IMR-90 (cell line): ENCODE measurements around the gene UBE2S. TPM values are rescaled to one million over a fixed set of nuclear protein-coding genes. Genes with fewer than 3 reads are reported as not detected.
A peak's percentile ranks its signal among the peaks of the same experiment; 100 is the strongest.

Experiments used
- ATAC-seq: fragments of 200-7000 bp; cut with Tn5 transposase; 2 replicates; pipeline ENCODE4 v1.9.1; 2020; ENCODE audit warnings: low read depth, mild to moderate bottlenecking, moderate library complexity
- BruUV-seq: library from RNA; stranded (reverse); fragments of 400-500 nt; replicated peaks from 2 replicates; lab custom pipeline; 2021; lab: Mats Ljungman, UMichigan
- CTCF ChIA-PET: fragments of 300-600 bp; formaldehyde crosslinking; extraction: SDS; loops from one replicate; lab custom pipeline; 2021; ENCODE audit warnings: antibody characterized with exemption; lab: Yijun Ruan, JAX
- POLR2A ChIA-PET: fragments of 300-600 bp; sonication (Branson Sonifier 250); formaldehyde crosslinking; loops from one replicate; lab custom pipeline; 2022; ENCODE audit warnings: antibody characterized with exemption; ENCODE audit not compliant: unreplicated experiment; lab: Charles Lee
- DNase-seq: peaks from one replicate; pipeline ENCODE4 v3.0.0; 2013
- H2AFZ ChIP-seq: replicated peaks from 2 replicates; pipeline ENCODE3; 2013; ENCODE audit warnings: low read length, mild to moderate bottlenecking; ENCODE audit not compliant: poor library complexity
- H2AK5ac ChIP-seq: 2 replicates; pipeline ENCODE4 v1.6.1; 2013; ENCODE audit warnings: low read depth, low read length, inconsistent platforms
- H2AK9ac ChIP-seq: replicated peaks from 2 replicates; pipeline ENCODE3; 2013; ENCODE audit warnings: mild to moderate bottlenecking, low read depth, low read length, moderate library complexity; ENCODE audit not compliant: poor library complexity
- H2BK120ac ChIP-seq: 2 replicates; pipeline ENCODE4 v1.6.1; 2013; ENCODE audit warnings: low read depth, low read length, inconsistent platforms
- H2BK15ac ChIP-seq: 3 replicates; pipeline ENCODE4 v1.6.1; 2013; ENCODE audit warnings: low read depth, low read length, inconsistent platforms
- H2BK20ac ChIP-seq: 2 replicates; pipeline ENCODE4 v1.6.1; 2013; ENCODE audit warnings: low read depth, mild to moderate bottlenecking, inconsistent platforms, low read length, moderate library complexity
- H2BK5ac ChIP-seq: 2 replicates; pipeline ENCODE4 v1.6.1; 2013; ENCODE audit warnings: mild to moderate bottlenecking, low read depth, low read length, inconsistent platforms; ENCODE audit not compliant: poor library complexity, severe bottlenecking
- H3K14ac ChIP-seq: replicated peaks from 2 replicates; pipeline ENCODE4 v1.6.1; 2013; ENCODE audit warnings: low read depth, low read length, inconsistent platforms
- H3K18ac ChIP-seq: 2 replicates; pipeline ENCODE4 v1.6.1; 2013; ENCODE audit warnings: low read depth, low read length, control low read depth
- H3K23ac ChIP-seq: 2 replicates; pipeline ENCODE4 v1.6.1; 2013; ENCODE audit warnings: low read depth, low read length, inconsistent platforms
- H3K27ac ChIP-seq: 2 replicates; pipeline ENCODE4 v1.5.1; 2013; ENCODE audit warnings: mild to moderate bottlenecking, control low read depth, low read length; ENCODE audit not compliant: insufficient read depth
- H3K27me3 ChIP-seq: 2 replicates; pipeline ENCODE4 v1.6.1; 2013; ENCODE audit warnings: low read length; ENCODE audit not compliant: control insufficient read depth, insufficient read depth
- H3K36me3 ChIP-seq: 2 replicates; pipeline ENCODE4 v1.6.1; 2013; ENCODE audit warnings: low read length, mixed read lengths; ENCODE audit not compliant: control insufficient read depth, insufficient read depth
- H3K4ac ChIP-seq: 2 replicates; pipeline ENCODE4 v1.6.1; 2013; ENCODE audit warnings: low read depth, low read length, inconsistent platforms
- H3K4me1 ChIP-seq: 2 replicates; pipeline ENCODE4 v1.6.1; 2013; ENCODE audit warnings: low read length, mixed read lengths; ENCODE audit not compliant: control insufficient read depth, insufficient read depth
- H3K4me2 ChIP-seq: 2 replicates; pipeline ENCODE4 v1.6.1; 2013; ENCODE audit warnings: low read depth, mild to moderate bottlenecking, control low read depth, low read length, moderate library complexity
- H3K4me3 ChIP-seq: 2 replicates; pipeline ENCODE4 v1.5.1; 2013; ENCODE audit warnings: low read depth, mild to moderate bottlenecking, control low read depth, low read length, moderate library complexity; ENCODE audit not compliant: insufficient read depth
- H3K56ac ChIP-seq: 2 replicates; pipeline ENCODE4 v1.6.1; 2013; ENCODE audit warnings: low read length, inconsistent platforms; ENCODE audit not compliant: insufficient read depth; ENCODE audit errors: extremely low read depth
- H3K79me1 ChIP-seq, 2 experiments: 2 replicates each; pipeline ENCODE4 v1.6.1; 2013; ENCODE audit warnings: low read length in 2 of 2, inconsistent platforms in 1 of 2, low read depth in 1 of 2
- H3K9ac ChIP-seq: 2 replicates; pipeline ENCODE4 v1.6.1; 2013; ENCODE audit warnings: low read depth, low read length, control low read depth
- H3K9me1 ChIP-seq: 2 replicates; pipeline ENCODE4 v1.6.1; 2013; ENCODE audit warnings: low read length, inconsistent platforms; ENCODE audit not compliant: insufficient read depth
- H3K9me3 ChIP-seq: 2 replicates; pipeline ENCODE4 v1.6.1; 2013; ENCODE audit warnings: low read length; ENCODE audit not compliant: control insufficient read depth, insufficient read depth
- H4K20me1 ChIP-seq: 2 replicates; pipeline ENCODE4 v1.6.1; 2013; ENCODE audit warnings: low read length, inconsistent platforms; ENCODE audit not compliant: insufficient read depth
- H4K5ac ChIP-seq: 2 replicates; pipeline ENCODE4 v1.6.1; 2013; ENCODE audit warnings: mild to moderate bottlenecking, low read depth, low read length, control low read depth
- H4K8ac ChIP-seq, 2 experiments: 2 replicates each; pipeline ENCODE4 v1.6.1; 2013; ENCODE audit warnings: low read depth in 2 of 2, low read length in 2 of 2, control low read depth in 1 of 2, inconsistent platforms in 1 of 2
- H4K91ac ChIP-seq: 2 replicates; pipeline ENCODE4 v1.6.1; 2013; ENCODE audit warnings: low read depth, low read length, inconsistent platforms; ENCODE audit not compliant: insufficient read depth
- BHLHE40 ChIP-seq: fragments of 150-350 bp; IDR thresholded peaks from 2 replicates; pipeline ENCODE4 v1.6.1; 2016; ENCODE audit warnings: mild to moderate bottlenecking, low read depth, low read length
- CHD1 ChIP-seq: IDR thresholded peaks from 2 replicates; pipeline ENCODE4 v1.6.1; 2012; ENCODE audit warnings: low read depth, low read length, improper control_type of control experiment
- FOS ChIP-seq: fragments of 150-350 bp; IDR thresholded peaks from 2 replicates; pipeline ENCODE4 v1.6.1; 2016; ENCODE audit warnings: low read depth, low read length
- MAFK ChIP-seq: IDR thresholded peaks from 2 replicates; pipeline ENCODE4 v1.6.1; 2012; ENCODE audit warnings: low read depth, low read length, improper control_type of control experiment
- MAZ ChIP-seq: IDR thresholded peaks from 2 replicates; pipeline ENCODE4 v1.6.1; 2012; ENCODE audit warnings: low read depth, mild to moderate bottlenecking, low read length, improper control_type of control experiment, moderate library complexity, borderline replicate concordance
- MXI1 ChIP-seq: IDR thresholded peaks from 2 replicates; pipeline ENCODE4 v1.6.1; 2012; ENCODE audit warnings: low read depth, mild to moderate bottlenecking, low read length, moderate library complexity, borderline replicate concordance
- NFE2L2 ChIP-seq: fragments of 150-350 bp; IDR thresholded peaks from 2 replicates; pipeline ENCODE4 v1.6.1; 2016; ENCODE audit warnings: low read depth, mild to moderate bottlenecking, low read length
- POLR2A ChIP-seq: IDR thresholded peaks from 2 replicates; pipeline ENCODE4 v1.6.1; 2012; ENCODE audit warnings: mild to moderate bottlenecking, low read depth, low read length
- RCOR1 ChIP-seq: IDR thresholded peaks from 2 replicates; pipeline ENCODE4 v1.6.1; 2012; ENCODE audit warnings: mild to moderate bottlenecking, low read length, improper control_type of control experiment; ENCODE audit not compliant: insufficient replicate concordance
- RFX5 ChIP-seq: IDR thresholded peaks from 2 replicates; pipeline ENCODE4 v1.8.0; 2012; ENCODE audit warnings: low read depth, mild to moderate bottlenecking, low read length, moderate library complexity
- SMC3 ChIP-seq: fragments of 150-350 bp; IDR thresholded peaks from 2 replicates; pipeline ENCODE4 v1.6.1; 2016; ENCODE audit warnings: low read depth, mild to moderate bottlenecking, antibody characterized with exemption, low read length, moderate library complexity
- WGBS, 2 experiments: methylation state at CpG; one replicate each; pipeline versions ENCODE4 v1.1.5 to v1.1.7; 2013; ENCODE audit warnings: missing lambda C conversion rate in 2 of 2; ENCODE audit not compliant: insufficient read length in 1 of 2; ENCODE audit errors: extremely low coverage in 2 of 2; 5-methylcytosine and 5-hydroxymethylcytosine counted together
- dilution Hi-C: fragments of 300-500 bp; cut with HindIII; formaldehyde crosslinking; loops from one replicate; pipeline ENCODE4 v1.14.3; 2018; ENCODE audit warnings: low sequenced_read_pairs; ENCODE audit not compliant: unreplicated experiment
- in situ Hi-C: fragments of 300-500 bp; cut with MboI; formaldehyde crosslinking; loops from 3 replicates; pipeline ENCODE4 v1.14.3; 2019; ENCODE audit warnings: low sequenced_read_pairs, inconsistent platforms, mixed read lengths
- intact Hi-C: fragments of 100-400 bp; cut with micrococcal nuclease; formaldehyde crosslinking; loops from 2 replicates; pipeline ENCODE4 v1.10.0; 2022
- polyA plus RNA-seq, 3 experiments: library from polyadenylated mRNA; depleted of rRNA; stranded (reverse); fragments of >200 nt; gene quantifications; 2 replicates each; pipeline ENCODE4 v1.2.3, GENCODE V29; 2012; ENCODE audit warnings: low replicate concordance in 1 of 3
- total RNA-seq: library from RNA; depleted of rRNA; stranded (reverse); fragments of >200 nt; gene quantifications from 2 replicates; pipeline ENCODE4 v1.2.3, GENCODE V29; 2012
- TF ChIP-seq, protein P1 (sequence below): fragments of 150-350 bp; IDR thresholded peaks from 2 replicates; pipeline ENCODE4 v1.6.1; 2017; ENCODE audit warnings: mild to moderate bottlenecking, antibody characterized with exemption, low read length, low read depth
- TF ChIP-seq, protein P2 (sequence below): conservative IDR thresholded peaks from 2 replicates; pipeline ENCODE4 v1.5.1; 2012; ENCODE audit warnings: mild to moderate bottlenecking, low read depth, low read length, improper control_type of control experiment
- TF ChIP-seq, protein P3 (sequence below): fragments of 150-350 bp; IDR thresholded peaks from 2 replicates; pipeline ENCODE4 v1.6.1; 2016; ENCODE audit warnings: low read depth, mild to moderate bottlenecking, low read length, moderate library complexity, borderline replicate concordance

Gene UBE2S
- total and polyA plus RNA-seq, 2 of the 4 experiments (the other 2 are of a cell fraction), result 69.5 to 104 TPM

DNA sequence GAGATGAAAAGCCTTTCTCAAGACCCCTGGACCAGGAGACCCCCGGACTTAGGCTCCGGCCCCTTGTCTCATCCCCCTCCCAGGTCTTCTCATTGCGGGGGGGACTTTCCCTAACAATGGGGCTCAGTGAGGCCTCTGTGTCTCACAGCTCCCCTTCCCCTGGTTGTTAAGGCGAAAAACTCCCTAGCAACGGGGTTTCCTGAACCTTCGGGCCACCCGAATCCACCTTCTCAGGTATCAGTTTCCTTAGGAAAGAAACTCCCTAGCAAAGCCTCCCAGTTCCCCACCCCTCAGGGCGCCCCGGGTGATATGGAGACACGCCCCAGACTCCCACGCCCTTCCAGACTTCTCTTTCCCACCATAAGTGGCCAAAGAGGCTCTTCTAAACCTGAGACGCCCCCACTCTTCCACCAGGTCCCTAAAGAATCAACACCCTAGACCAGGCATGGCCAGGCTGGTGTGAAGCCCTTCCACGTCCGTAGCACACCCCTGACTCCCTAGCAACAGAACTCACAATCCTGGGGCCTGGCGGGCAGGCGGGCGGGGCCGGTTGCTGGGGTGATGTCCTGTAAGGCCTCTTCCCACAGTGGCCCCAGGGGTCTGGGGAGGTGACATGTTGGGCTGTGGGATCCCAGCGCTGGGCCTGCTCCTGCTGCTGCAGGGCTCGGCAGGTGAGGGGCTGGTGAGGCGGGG lies 31.2 kb downstream of the UBE2S start, which contains the start of gene TMEM190:
Gene TMEM190, plus strand, starts transcription at position 586 of the 693 bp plus-strand sequence. Its CDS starts 28 bp downstream, at position 614.
- Histone ChIP-seq H3K79me1 (peaks cover 5 to 19% of the 10 kb centered on the region in 2 experiments; a peak in 3 of 4 replicates), H3K27me3 (no peaks in the 10 kb centered on the region), H3K36me3 (no peaks in the 10 kb centered on the region), H3K9me3 (no peaks in the 10 kb centered on the region), H2BK20ac (peak within 1 kb of the TSS; percentile 82; the same call in 1 of the 2 replicates), H3K4me3 (no peak within 1 kb of the TSS), H3K23ac (no peak within 1 kb of the TSS), H4K20me1 (no peaks in the 10 kb centered on the region), H3K4me2 (no peak within 1 kb of the TSS), H3K18ac (no peak within 1 kb of the TSS), H3K9ac (no peak within 1 kb of the TSS), H3K14ac (peak within 1 kb of the TSS; percentile 41; the same call in 1 of the 2 replicates), H2AK9ac (peak within 1 kb of the TSS; percentile 82), H4K8ac (peak within 1 kb of the TSS; percentile 63 to 85; a peak in 3 of 4 replicates), H3K9me1 (peaks cover 13% of the 10 kb centered on the region; the same call in 1 of the 2 replicates), H2BK120ac (peak within 1 kb of the TSS; percentile 91), H3K56ac (no peak within 1 kb of the TSS), H2BK15ac (peak within 1 kb of the TSS; percentile 98), H2BK5ac (no peak within 1 kb of the TSS), H3K4ac (peak within 1 kb of the TSS; percentile 87), H3K4me1 (peaks cover 30% of the 10 kb centered on the region), H2AFZ (peak within 1 kb of the TSS; percentile 58), H4K91ac (peak within 1 kb of the TSS; percentile 91), H4K5ac (no peak within 1 kb of the TSS), H3K27ac (peak within 1 kb of the TSS; percentile 42; the same call in 1 of the 2 replicates), H2AK5ac (peak within 1 kb of the TSS; percentile 86)
- intact Hi-C loops, result no loop called here
- BruUV-seq, result no TSS peak
- WGBS, 2 experiments, result 84% methylated on average over 8 of the region's 21 CpGs; no CpG with 5 or more reads in 1 of the 2 experiments
- in situ Hi-C loops, result no loop called here
- TF ChIP-seq BHLHE40 (no peak), SMC3 (no peak), MAFK (no peak), FOS (no peak), POLR2A (no peak), NFE2L2 (no peak), MAZ (no peak), RFX5 (no peak), MXI1 (no peak), CHD1 (no peak), RCOR1 (no peak)
- TF ChIP-seq, protein P1, sequence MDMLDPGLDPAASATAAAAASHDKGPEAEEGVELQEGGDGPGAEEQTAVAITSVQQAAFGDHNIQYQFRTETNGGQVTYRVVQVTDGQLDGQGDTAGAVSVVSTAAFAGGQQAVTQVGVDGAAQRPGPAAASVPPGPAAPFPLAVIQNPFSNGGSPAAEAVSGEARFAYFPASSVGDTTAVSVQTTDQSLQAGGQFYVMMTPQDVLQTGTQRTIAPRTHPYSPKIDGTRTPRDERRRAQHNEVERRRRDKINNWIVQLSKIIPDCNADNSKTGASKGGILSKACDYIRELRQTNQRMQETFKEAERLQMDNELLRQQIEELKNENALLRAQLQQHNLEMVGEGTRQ, result no peak
- TF ChIP-seq, protein P2, sequence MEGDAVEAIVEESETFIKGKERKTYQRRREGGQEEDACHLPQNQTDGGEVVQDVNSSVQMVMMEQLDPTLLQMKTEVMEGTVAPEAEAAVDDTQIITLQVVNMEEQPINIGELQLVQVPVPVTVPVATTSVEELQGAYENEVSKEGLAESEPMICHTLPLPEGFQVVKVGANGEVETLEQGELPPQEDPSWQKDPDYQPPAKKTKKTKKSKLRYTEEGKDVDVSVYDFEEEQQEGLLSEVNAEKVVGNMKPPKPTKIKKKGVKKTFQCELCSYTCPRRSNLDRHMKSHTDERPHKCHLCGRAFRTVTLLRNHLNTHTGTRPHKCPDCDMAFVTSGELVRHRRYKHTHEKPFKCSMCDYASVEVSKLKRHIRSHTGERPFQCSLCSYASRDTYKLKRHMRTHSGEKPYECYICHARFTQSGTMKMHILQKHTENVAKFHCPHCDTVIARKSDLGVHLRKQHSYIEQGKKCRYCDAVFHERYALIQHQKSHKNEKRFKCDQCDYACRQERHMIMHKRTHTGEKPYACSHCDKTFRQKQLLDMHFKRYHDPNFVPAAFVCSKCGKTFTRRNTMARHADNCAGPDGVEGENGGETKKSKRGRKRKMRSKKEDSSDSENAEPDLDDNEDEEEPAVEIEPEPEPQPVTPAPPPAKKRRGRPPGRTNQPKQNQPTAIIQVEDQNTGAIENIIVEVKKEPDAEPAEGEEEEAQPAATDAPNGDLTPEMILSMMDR, result no peak
- TF ChIP-seq, protein P3, sequence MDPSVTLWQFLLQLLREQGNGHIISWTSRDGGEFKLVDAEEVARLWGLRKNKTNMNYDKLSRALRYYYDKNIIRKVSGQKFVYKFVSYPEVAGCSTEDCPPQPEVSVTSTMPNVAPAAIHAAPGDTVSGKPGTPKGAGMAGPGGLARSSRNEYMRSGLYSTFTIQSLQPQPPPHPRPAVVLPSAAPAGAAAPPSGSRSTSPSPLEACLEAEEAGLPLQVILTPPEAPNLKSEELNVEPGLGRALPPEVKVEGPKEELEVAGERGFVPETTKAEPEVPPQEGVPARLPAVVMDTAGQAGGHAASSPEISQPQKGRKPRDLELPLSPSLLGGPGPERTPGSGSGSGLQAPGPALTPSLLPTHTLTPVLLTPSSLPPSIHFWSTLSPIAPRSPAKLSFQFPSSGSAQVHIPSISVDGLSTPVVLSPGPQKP, result no peak
- CTCF ChIA-PET, result interaction anchor here (1.1 kb wide), 1 partner anchor 75 kb away, joined by 3 read pairs; no protein-coding TSS in a partner anchor
- ATAC-seq, result no peak
- POLR2A ChIA-PET, result interaction anchor here (0.6 kb wide), 1 partner anchor 1502 kb away, joined by 3 read pairs; no protein-coding TSS in a partner anchor
- DNase-seq, result no peak
- dilution Hi-C loops, result no loop called here
